WTC11 (cell line): ENCODE results near the gene GDF2. TPM values are rescaled to one million over a fixed set of nuclear protein-coding genes. Genes with fewer than 3 reads are reported as not detected.

ENCODE experiments used
- ATAC-seq: fragments of 200-7000 bp; cut with Tn5 transposase; 2 replicates; pipeline ENCODE4 v1.10.0; 2021; ENCODE audit warnings: mild to moderate bottlenecking, moderate library complexity
- CTCF ChIA-PET: fragments of 300-600 bp; sonication (Branson Sonifier 250); formaldehyde crosslinking; loops from one replicate; lab custom pipeline; 2021; ENCODE audit warnings: antibody characterized with exemption; lab: Charles Lee
- POLR2A ChIA-PET: fragments of 350-600 bp; sonication (Branson Sonifier 250); formaldehyde crosslinking; loops from one replicate; lab custom pipeline; 2021; ENCODE audit warnings: antibody characterized with exemption; lab: Charles Lee
- DNase-seq: peaks from one replicate; pipeline ENCODE4 v3.0.0; 2021; ENCODE audit warnings: low spot score
- H3K27ac Mint-ChIP-seq: 2 replicates; pipeline ENCODE4 v1.8.0; 2021; ENCODE audit warnings: mixed read lengths
- H3K27me3 Mint-ChIP-seq: 2 replicates; pipeline ENCODE4 v1.8.0; 2021; ENCODE audit warnings: low read depth, mild to moderate bottlenecking, moderate library complexity, mixed read lengths
- H3K36me3 Mint-ChIP-seq: 2 replicates; pipeline ENCODE4 v1.8.0; 2021; ENCODE audit warnings: mixed read lengths
- H3K4me1 Mint-ChIP-seq: 2 replicates; pipeline ENCODE4 v1.8.0; 2022; ENCODE audit warnings: mixed read lengths
- H3K4me3 Mint-ChIP-seq: 2 replicates; pipeline ENCODE4 v1.8.0; 2021; ENCODE audit warnings: mild to moderate bottlenecking, moderate library complexity, mixed read lengths
- H3K9me3 Mint-ChIP-seq: 2 replicates; pipeline ENCODE4 v1.8.0; 2021; ENCODE audit warnings: mixed read lengths
- CREB1 ChIP-seq: sonication (generic); formaldehyde crosslinking; IDR thresholded peaks from 2 replicates; pipeline ENCODE4 v1.8.0; 2023; ENCODE audit warnings: mild to moderate bottlenecking, missing genetic modification reagents
- FOXP1 ChIP-seq: sonication (generic); formaldehyde crosslinking; IDR thresholded peaks from 2 replicates; pipeline ENCODE4 v1.8.0; 2022; ENCODE audit warnings: missing genetic modification reagents, mild to moderate bottlenecking, moderate library complexity, borderline replicate concordance
- GTF2I ChIP-seq: fragments of 250-450 bp; sonication (Bioruptor Pico); conservative IDR thresholded peaks from 2 replicates; pipeline ENCODE4 v1.4.0; 2021; ENCODE audit warnings: mild to moderate bottlenecking
- IRF2 ChIP-seq: sonication (generic); formaldehyde crosslinking; IDR thresholded peaks from 2 replicates; pipeline ENCODE4 v1.8.0; 2022; ENCODE audit warnings: low read depth, missing genetic modification reagents, borderline replicate concordance
- NR1H2 ChIP-seq: sonication (generic); formaldehyde crosslinking; IDR thresholded peaks from 2 replicates; pipeline ENCODE4 v1.9.0; 2021; ENCODE audit warnings: mild to moderate bottlenecking, moderate library complexity, missing genetic modification reagents
- NR2C2 ChIP-seq: sonication (generic); formaldehyde crosslinking; IDR thresholded peaks from 2 replicates; pipeline ENCODE4 v1.8.0; 2022; ENCODE audit warnings: mild to moderate bottlenecking, missing genetic modification reagents
- NR3C1 ChIP-seq: sonication (generic); formaldehyde crosslinking; conservative IDR thresholded peaks from 2 replicates; pipeline ENCODE4 v1.8.1; 2023; ENCODE audit warnings: low read depth, mild to moderate bottlenecking, missing genetic modification reagents
- PRRX2 ChIP-seq: fragments of 250-450 bp; sonication (Bioruptor Pico); IDR thresholded peaks from 2 replicates; pipeline ENCODE4 v1.8.0; 2021; ENCODE audit warnings: mild to moderate bottlenecking
- SP1 ChIP-seq: sonication (generic); formaldehyde crosslinking; conservative IDR thresholded peaks from 2 replicates; pipeline ENCODE4 v1.8.1; 2022; ENCODE audit warnings: missing genetic modification reagents
- TEAD1 ChIP-seq: sonication (generic); formaldehyde crosslinking; IDR thresholded peaks from 2 replicates; pipeline ENCODE4 v1.8.0; 2022; ENCODE audit warnings: mild to moderate bottlenecking, missing genetic modification reagents
- TEAD4 ChIP-seq: sonication (generic); formaldehyde crosslinking; IDR thresholded peaks from 2 replicates; pipeline ENCODE4 v1.8.0; 2022; ENCODE audit warnings: mild to moderate bottlenecking, missing genetic modification reagents
- ZBTB21 ChIP-seq: sonication (generic); formaldehyde crosslinking; IDR thresholded peaks from 2 replicates; pipeline ENCODE4 v1.8.1; 2023; ENCODE audit warnings: mild to moderate bottlenecking, missing genetic modification reagents, borderline replicate concordance
- ZNF416 ChIP-seq: fragments of 250-450 bp; sonication (Bioruptor Pico); IDR thresholded peaks from 2 replicates; pipeline ENCODE4 v1.9.0; 2021; ENCODE audit warnings: mild to moderate bottlenecking, inconsistent platforms
- ZNF671 ChIP-seq: fragments of 250-450 bp; sonication (Bioruptor Pico); IDR thresholded peaks from 2 replicates; pipeline ENCODE4 v1.8.0; 2021; ENCODE audit warnings: mild to moderate bottlenecking
- total RNA-seq: library from RNA; stranded (reverse); gene quantifications from 3 replicates; pipeline ENCODE4 v1.2.3, GENCODE V29; 2021
- TF ChIP-seq, protein P1 (sequence below): sonication (generic); formaldehyde crosslinking; IDR thresholded peaks from 2 replicates; pipeline ENCODE4 v1.8.1; 2022; ENCODE audit warnings: missing genetic modification reagents, borderline replicate concordance
- TF ChIP-seq, protein P2 (sequence below): fragments of 250-450 bp; sonication (Bioruptor Pico); IDR thresholded peaks from 2 replicates; pipeline ENCODE4 v2.1.2; 2022; ENCODE audit warnings: mild to moderate bottlenecking, moderate library complexity
- TF ChIP-seq, protein P3 (sequence below): sonication (generic); formaldehyde crosslinking; IDR thresholded peaks from 2 replicates; pipeline ENCODE4 v1.8.1; 2023; ENCODE audit warnings: mild to moderate bottlenecking, missing genetic modification reagents, borderline replicate concordance
- TF ChIP-seq, protein P4 (sequence below): sonication (generic); formaldehyde crosslinking; conservative IDR thresholded peaks from 2 replicates; pipeline ENCODE4 v1.8.1; 2022; ENCODE audit warnings: mild to moderate bottlenecking, missing genetic modification reagents
- TF ChIP-seq, protein P5 (sequence below): sonication (generic); formaldehyde crosslinking; IDR thresholded peaks from 2 replicates; pipeline ENCODE4 v1.8.1; 2023; ENCODE audit warnings: mild to moderate bottlenecking, missing genetic modification reagents
- TF ChIP-seq, protein P6 (sequence below): sonication (generic); formaldehyde crosslinking; IDR thresholded peaks from 2 replicates; pipeline ENCODE4 v1.8.1; 2023; ENCODE audit warnings: mild to moderate bottlenecking, moderate library complexity, missing genetic modification reagents

Gene GDF2
- total RNA-seq, 1 experiment from 2014 or later: not detected

DNA sequence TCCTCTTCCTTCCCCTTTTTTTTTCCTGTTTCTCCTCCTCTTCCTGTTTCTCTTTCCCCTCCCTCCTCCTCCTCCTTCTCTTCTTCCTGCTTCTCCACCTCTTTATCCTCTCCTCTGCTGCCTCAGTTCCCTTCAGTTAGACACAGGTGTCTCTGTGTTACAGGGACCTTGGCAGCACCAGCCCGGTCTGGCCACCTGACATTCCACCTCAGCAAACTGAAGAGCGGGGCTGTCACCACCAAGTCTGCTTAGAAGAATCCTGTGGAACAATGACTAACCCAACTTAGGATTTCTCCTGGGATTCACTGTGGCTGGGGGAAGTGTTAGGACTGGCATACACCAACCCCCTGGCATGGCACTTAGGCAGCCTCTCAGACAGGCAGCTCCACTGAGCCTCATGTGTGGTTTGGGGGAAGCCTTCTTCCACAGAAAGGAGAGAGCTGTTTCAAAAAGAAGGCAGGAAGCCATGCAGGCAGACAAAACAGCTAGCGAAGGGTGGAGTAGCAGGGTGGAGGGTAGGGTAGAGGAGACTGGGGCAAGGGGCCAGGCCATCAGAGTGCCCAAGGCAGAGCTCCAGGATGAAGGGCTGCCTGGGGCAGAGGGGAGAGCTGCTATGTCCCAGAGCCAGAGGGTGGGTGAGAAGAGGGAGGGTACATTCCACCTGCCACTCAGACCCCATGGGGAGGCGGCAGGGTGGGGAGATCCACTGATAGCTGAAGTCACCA is 35.5 kb upstream of the GDF2 start (continued):
- TF ChIP-seq ZNF416 (CRISPR knock-in tag): no peak
- TF ChIP-seq ZNF671: no peak
- no peak for TF ChIP-seq ZBTB21
- TF ChIP-seq, protein P1, sequence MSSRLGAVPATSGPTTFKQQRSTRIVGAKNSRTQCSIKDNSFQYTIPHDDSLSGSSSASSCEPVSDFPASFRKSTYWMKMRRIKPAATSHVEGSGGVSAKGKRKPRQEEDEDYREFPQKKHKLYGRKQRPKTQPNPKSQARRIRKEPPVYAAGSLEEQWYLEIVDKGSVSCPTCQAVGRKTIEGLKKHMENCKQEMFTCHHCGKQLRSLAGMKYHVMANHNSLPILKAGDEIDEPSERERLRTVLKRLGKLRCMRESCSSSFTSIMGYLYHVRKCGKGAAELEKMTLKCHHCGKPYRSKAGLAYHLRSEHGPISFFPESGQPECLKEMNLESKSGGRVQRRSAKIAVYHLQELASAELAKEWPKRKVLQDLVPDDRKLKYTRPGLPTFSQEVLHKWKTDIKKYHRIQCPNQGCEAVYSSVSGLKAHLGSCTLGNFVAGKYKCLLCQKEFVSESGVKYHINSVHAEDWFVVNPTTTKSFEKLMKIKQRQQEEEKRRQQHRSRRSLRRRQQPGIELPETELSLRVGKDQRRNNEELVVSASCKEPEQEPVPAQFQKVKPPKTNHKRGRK (CRISPR knock-in tag): no peak
- TF ChIP-seq, protein P2, sequence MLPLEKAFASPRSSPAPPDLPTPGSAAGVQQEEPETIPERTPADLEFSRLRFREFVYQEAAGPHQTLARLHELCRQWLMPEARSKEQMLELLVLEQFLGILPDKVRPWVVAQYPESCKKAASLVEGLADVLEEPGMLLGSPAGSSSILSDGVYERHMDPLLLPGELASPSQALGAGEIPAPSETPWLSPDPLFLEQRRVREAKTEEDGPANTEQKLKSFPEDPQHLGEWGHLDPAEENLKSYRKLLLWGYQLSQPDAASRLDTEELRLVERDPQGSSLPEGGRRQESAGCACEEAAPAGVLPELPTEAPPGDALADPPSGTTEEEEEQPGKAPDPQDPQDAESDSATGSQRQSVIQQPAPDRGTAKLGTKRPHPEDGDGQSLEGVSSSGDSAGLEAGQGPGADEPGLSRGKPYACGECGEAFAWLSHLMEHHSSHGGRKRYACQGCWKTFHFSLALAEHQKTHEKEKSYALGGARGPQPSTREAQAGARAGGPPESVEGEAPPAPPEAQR (CRISPR knock-in tag): no peak
- TF ChIP-seq, protein P3, sequence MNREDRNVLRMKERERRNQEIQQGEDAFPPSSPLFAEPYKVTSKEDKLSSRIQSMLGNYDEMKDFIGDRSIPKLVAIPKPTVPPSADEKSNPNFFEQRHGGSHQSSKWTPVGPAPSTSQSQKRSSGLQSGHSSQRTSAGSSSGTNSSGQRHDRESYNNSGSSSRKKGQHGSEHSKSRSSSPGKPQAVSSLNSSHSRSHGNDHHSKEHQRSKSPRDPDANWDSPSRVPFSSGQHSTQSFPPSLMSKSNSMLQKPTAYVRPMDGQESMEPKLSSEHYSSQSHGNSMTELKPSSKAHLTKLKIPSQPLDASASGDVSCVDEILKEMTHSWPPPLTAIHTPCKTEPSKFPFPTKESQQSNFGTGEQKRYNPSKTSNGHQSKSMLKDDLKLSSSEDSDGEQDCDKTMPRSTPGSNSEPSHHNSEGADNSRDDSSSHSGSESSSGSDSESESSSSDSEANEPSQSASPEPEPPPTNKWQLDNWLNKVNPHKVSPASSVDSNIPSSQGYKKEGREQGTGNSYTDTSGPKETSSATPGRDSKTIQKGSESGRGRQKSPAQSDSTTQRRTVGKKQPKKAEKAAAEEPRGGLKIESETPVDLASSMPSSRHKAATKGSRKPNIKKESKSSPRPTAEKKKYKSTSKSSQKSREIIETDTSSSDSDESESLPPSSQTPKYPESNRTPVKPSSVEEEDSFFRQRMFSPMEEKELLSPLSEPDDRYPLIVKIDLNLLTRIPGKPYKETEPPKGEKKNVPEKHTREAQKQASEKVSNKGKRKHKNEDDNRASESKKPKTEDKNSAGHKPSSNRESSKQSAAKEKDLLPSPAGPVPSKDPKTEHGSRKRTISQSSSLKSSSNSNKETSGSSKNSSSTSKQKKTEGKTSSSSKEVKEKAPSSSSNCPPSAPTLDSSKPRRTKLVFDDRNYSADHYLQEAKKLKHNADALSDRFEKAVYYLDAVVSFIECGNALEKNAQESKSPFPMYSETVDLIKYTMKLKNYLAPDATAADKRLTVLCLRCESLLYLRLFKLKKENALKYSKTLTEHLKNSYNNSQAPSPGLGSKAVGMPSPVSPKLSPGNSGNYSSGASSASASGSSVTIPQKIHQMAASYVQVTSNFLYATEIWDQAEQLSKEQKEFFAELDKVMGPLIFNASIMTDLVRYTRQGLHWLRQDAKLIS (CRISPR knock-in tag): no peak
- TF ChIP-seq NR1H2 (CRISPR knock-in tag): no peak
- TF ChIP-seq SP1 (CRISPR knock-in tag): no peak
- no peak for TF ChIP-seq FOXP1 (CRISPR knock-in tag)
- TF ChIP-seq TEAD1 (CRISPR knock-in tag): no peak
- TF ChIP-seq IRF2 (CRISPR knock-in tag): no peak
- TF ChIP-seq CREB1: no peak

DNA sequence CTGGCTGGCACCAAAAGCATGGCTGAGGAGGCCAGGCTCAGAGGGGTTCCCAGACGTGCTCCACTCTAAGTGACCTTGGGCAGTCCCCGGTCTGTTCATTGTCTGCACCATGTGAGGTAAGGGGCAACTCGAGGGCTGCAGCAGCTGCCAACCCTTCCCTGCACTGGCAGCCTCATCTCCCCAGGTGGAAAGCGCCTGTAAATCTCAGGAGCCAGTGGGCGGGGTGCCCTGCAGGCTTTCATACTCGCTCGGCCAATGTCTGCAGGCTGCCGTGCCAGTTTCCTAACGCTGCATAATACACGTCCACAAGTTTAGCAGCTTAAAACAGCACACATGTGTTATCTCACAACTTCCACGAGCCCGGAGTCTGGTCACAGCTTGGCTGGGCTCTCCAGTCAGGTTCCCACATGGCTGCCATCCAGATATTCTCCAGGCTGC is 34.9 kb upstream of the GDF2 start:
- 0 out of 2 replicates have a peak, but pooled peaks cover 3% of the 10 kb centered on the region for H3K27me3 Mint-ChIP-seq
- DNase-seq: no peak
- no peaks in the 10 kb centered on the region for H3K36me3 Mint-ChIP-seq
- ChIA-PET POLR2A (no interaction called here), CTCF (interaction anchor here (3.6 kb wide), 1 partner anchor 239 kb away, joined by 26 read pairs; no protein-coding TSS in a partner anchor)
- H3K4me3 Mint-ChIP-seq: no peak overlapping the region
- H3K4me1 Mint-ChIP-seq: no peaks in the 10 kb centered on the region
- no peaks in the 10 kb centered on the region for H3K9me3 Mint-ChIP-seq
- H3K27ac Mint-ChIP-seq: no peak overlapping the region
- no peak for ATAC-seq
- TF ChIP-seq, protein P4, sequence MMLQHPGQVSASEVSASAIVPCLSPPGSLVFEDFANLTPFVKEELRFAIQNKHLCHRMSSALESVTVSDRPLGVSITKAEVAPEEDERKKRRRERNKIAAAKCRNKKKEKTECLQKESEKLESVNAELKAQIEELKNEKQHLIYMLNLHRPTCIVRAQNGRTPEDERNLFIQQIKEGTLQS: no peak
- no peak for TF ChIP-seq PRRX2
- TF ChIP-seq GTF2I: no peak
- TF ChIP-seq, protein P1 (CRISPR knock-in tag): no peak
- TF ChIP-seq, protein P2 (CRISPR knock-in tag): no peak
- TF ChIP-seq NR2C2 (CRISPR knock-in tag): no peak
- TF ChIP-seq, protein P5, sequence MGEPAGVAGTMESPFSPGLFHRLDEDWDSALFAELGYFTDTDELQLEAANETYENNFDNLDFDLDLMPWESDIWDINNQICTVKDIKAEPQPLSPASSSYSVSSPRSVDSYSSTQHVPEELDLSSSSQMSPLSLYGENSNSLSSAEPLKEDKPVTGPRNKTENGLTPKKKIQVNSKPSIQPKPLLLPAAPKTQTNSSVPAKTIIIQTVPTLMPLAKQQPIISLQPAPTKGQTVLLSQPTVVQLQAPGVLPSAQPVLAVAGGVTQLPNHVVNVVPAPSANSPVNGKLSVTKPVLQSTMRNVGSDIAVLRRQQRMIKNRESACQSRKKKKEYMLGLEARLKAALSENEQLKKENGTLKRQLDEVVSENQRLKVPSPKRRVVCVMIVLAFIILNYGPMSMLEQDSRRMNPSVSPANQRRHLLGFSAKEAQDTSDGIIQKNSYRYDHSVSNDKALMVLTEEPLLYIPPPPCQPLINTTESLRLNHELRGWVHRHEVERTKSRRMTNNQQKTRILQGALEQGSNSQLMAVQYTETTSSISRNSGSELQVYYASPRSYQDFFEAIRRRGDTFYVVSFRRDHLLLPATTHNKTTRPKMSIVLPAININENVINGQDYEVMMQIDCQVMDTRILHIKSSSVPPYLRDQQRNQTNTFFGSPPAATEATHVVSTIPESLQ (CRISPR knock-in tag): no peak
- TF ChIP-seq NR3C1 (CRISPR knock-in tag): no peak
- TF ChIP-seq, protein P6, sequence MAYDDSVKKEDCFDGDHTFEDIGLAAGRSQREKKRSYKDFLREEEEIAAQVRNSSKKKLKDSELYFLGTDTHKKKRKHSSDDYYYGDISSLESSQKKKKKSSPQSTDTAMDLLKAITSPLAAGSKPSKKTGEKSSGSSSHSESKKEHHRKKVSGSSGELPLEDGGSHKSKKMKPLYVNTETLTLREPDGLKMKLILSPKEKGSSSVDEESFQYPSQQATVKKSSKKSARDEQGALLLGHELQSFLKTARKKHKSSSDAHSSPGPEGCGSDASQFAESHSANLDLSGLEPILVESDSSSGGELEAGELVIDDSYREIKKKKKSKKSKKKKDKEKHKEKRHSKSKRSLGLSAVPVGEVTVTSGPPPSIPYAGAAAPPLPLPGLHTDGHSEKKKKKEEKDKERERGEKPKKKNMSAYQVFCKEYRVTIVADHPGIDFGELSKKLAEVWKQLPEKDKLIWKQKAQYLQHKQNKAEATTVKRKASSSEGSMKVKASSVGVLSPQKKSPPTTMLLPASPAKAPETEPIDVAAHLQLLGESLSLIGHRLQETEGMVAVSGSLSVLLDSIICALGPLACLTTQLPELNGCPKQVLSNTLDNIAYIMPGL: no peak
- TF ChIP-seq TEAD4 (CRISPR knock-in tag): no peak
